GM10248 (cell line): ENCODE results near the gene IFNL3.
"Not testable (repeated sequence)": the region's sequence is repeated elsewhere in the genome, so short reads cannot be mapped to it uniquely, and the experiment has no call there.

Experiments
- CTCF ChIA-PET: fragments of 300-600 bp; sonication (Branson Sonifier 250); formaldehyde crosslinking; extraction: SDS; loops from one replicate; lab custom pipeline; 2021; ENCODE audit warnings: antibody characterized with exemption; lab: Yijun Ruan, JAX
- POLR2A ChIA-PET: fragments of 350-650 bp; sonication (Branson Sonifier 250); formaldehyde crosslinking; extraction: SDS; loops from one replicate; lab custom pipeline; 2020; ENCODE audit warnings: antibody characterized with exemption; lab: Yijun Ruan, JAX
- DNase-seq: peaks from one replicate; pipeline ENCODE4 v3.0.0; 2012; ENCODE audit errors: extremely low spot score
- TF ChIP-seq, protein P1 (sequence below): IDR thresholded peaks from 2 replicates; pipeline ENCODE4 v1.5.1; 2012; ENCODE audit warnings: mild to moderate bottlenecking, low read depth; ENCODE audit errors: extremely low read depth, missing control alignments, control extremely low read depth

The IFNL3 gene

DNA sequence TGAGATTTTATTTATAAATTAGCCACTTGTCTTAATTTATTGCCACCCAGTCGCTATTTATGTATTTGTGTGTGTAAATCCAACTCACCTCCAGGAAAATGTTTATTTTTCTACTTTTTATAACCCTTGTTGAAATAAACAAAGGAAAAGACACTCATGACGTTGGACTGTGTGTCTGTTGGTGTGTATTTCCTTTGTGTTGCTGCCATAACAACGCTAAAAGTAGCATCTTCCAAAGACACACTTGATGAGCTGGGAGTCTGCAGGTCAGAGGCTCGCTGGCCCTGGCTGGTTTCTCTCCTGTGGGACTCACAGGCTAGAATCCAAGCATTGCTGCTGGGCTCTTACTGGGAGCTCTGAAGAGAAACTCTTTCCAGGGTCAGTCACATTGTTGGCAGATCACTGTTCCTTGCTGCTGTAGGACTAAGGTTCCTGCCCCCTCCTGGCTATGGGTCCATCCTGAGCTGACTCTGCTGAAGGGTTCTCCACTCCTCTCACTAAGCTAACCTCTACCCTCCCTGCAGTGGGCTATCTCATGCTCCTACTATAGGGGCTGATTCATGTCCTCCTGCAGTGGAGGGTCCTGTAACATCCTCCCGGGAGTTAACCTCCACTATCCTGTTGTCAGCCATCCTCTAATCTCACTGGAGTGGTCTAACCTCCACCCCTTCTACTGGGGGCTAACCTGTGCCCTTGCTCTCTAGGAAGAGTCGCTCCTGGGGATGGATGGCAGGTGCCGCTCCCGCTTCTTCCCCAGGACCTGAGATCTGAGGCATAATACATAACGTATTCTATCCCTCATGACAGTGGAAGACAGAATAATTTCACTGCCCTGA is 25.4 kb upstream of the IFNL3 start:
- CTCF ChIA-PET: interaction anchor here (1.4 kb wide), 1 partner anchor 62 kb away, joined by 5 read pairs; no protein-coding TSS in a partner anchor
- DNase-seq: no peak

DNA sequence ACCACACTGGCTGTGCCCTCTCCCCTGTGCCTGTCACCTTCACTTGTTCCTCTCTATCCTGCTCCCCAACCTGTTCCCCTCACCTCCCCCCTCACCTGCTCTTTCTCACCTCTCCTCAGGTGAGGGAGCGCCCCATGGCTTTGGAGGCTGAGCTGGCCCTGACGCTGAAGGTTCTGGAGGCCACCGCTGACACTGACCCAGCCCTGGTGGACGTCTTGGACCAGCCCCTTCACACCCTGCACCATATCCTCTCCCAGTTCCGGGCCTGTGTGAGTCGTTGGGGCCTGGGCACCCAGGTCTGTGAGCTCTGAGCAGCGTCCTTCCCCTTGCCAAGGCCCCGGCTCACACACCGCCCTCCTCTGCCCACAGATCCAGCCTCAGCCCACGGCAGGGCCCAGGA is 24.6 kb upstream of the IFNL3 start:
- CTCF ChIA-PET, DNase-seq, POLR2A ChIA-PET: not testable (repeated sequence)

More for the DNA sequence above, 25.4 kb upstream of the IFNL3 start:
- TF ChIP-seq, protein P1, sequence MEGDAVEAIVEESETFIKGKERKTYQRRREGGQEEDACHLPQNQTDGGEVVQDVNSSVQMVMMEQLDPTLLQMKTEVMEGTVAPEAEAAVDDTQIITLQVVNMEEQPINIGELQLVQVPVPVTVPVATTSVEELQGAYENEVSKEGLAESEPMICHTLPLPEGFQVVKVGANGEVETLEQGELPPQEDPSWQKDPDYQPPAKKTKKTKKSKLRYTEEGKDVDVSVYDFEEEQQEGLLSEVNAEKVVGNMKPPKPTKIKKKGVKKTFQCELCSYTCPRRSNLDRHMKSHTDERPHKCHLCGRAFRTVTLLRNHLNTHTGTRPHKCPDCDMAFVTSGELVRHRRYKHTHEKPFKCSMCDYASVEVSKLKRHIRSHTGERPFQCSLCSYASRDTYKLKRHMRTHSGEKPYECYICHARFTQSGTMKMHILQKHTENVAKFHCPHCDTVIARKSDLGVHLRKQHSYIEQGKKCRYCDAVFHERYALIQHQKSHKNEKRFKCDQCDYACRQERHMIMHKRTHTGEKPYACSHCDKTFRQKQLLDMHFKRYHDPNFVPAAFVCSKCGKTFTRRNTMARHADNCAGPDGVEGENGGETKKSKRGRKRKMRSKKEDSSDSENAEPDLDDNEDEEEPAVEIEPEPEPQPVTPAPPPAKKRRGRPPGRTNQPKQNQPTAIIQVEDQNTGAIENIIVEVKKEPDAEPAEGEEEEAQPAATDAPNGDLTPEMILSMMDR: no peak
- POLR2A ChIA-PET: no interaction called here

DNA sequence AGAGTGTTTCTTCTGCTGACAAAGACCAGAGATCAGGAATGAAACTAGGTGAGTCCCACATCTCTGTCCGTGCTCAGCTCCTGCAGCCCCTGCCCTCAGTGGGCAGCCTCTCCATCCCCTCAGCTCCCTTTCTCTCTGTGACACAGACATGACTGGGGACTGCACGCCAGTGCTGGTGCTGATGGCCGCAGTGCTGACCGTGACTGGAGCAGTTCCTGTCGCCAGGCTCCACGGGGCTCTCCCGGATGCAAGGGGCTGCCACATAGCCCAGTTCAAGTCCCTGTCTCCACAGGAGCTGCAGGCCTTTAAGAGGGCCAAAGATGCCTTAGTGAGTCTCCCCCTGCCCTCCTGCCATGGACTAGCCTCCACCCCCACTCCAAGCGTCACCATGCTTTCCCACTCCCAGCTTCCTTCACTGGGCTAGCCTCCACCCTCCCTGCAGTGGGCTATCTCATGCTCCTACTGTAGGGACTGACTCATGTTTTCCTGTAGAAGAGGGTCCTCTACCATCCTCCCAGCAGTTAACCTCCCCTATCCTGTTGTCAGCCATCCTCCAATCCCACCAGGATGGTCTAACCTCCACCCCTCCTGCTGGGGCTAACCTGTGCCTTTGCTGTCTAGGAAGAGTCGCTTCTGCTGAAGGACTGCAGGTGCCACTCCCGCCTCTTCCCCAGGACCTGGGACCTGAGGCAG is 23.9 kb upstream of the IFNL3 start:
- DNase-seq, CTCF ChIA-PET, POLR2A ChIA-PET: not testable (repeated sequence)

DNA sequence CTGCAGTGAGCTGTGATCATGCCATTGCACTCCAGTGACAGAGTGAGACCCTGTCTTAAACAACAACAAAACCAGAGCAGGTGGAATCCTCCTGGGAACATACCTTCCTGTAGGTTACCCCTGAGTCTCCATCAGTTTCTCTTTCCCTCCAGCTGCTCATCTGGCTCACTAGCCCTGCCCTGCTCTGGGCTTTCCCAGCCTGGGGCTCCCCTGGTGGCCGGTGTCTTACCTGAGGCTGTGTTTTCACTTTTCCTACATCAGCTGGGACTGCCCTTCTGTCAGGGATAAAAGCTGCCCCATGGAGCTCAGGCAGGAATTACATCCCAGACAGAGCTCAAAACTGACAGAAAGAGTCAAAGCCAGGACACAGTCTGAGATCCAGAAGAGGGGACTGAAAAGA is 23.3 kb upstream of the IFNL3 start, which contains the start of gene IFNL2:
TSS of gene IFNL2 (plus strand) at position 312 of the 400 bp plus-strand sequence. CDS start 173 bp downstream, outside the sequence.
- DNase-seq, CTCF ChIA-PET, POLR2A ChIA-PET: not testable (repeated sequence)

DNA sequence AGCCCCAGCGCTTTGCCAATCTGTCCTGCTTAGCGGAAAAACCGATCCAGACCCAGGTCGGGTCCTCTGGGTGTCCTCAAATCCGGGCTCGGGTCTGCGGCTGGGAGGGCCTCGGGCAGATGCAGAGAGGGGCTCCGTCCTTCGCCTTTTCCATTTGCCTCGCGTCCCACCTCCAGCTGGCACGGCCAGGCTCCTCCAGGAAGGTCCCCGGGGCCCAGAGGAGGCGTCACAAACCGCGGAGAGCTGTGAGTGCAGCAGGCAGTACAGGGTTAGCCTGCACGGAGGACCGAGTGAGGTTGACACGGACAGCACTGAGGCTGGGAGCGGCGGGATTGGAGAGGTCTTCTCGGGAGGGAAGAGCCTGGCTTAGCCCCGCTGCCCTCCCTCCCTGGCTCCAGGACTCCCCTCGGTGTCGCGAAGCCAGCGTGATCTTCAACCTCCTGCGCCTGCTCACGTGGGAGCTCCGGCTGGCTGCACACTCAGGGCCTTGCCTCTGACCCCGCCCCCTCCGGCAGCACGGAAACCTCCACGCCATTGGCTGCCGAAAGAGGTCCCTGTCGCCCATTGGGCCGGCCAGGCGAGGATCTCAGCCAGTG is 20.6 kb upstream of the IFNL3 start:
- TF ChIP-seq, protein P1: no peak
- ChIA-PET CTCF (no interaction called here), POLR2A (interaction anchor here (0.6 kb wide), 1 partner anchor 1337 kb away, joined by 3 read pairs; no protein-coding TSS in a partner anchor)
- no peak for DNase-seq

DNA sequence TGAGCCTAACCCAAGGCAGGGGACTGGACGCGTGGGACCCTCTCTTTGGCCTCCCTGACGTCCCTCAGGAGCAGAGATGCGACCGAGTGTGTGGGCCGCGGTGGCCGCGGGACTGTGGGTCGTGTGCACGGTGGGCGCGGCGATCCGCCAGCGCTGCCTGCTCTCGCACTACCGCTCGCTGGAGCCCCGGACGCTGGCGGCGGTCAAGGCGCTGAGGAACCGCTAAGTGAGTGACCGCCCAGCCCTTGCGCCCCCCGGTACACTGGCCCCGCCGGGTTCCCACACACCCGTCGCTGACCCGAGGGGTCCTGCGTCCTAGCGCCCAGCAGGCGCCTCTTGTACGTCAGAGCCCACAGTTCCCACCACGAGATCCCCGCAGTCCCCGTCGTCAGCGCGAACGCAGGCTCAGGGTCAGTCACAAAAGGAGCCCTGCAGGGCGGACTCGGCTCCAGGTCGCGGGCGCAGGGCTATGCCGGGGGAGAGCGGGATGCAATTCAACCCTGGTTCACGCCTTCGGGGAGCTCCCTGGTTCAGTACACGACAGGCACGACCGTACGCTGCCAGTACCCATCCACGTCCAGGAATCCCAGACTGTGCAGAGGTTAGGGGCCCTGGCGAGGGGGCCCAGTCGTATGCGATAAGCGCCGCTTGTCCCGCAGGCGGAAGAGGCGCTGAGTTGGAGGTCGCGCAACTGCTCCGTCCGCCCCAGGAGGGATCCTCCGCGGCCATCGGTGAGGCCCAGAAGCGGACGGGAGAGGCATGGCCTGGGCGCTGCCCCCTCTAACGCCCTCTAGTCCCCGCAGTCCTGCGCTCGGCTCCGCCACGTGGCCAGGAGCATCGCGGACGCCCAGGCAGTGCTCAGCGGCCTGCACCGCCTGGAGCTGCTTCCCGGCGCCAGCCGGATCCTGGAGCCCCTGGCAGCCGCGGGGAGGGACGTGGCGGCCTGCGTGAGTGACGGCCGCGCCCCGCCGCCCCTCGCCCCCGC is 19.8 kb upstream of the IFNL3 start:
- ChIA-PET CTCF (no interaction called here), POLR2A (no interaction called here)
- TF ChIP-seq, protein P1: no peak
- DNase-seq: no peak

DNA sequence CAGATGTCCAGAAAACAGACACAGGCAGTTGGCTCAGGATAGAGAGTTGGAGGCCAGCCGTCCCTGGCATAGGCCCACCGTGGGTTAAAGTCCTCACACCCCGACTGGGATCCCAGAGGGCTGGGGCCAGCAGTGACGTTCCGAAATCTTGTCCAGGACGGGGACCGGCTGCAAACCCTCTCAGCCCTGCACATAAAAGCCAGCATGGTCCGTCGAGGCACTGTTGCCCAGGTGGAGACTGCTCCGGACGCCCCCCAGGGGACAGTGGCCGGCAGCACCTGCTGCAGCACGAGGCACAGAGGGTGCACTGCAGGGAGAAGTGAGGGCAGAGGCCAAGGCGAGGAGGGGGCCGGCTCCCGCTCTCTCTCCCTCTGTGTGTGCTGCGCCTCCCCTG is 19.1 kb upstream of the IFNL3 start:
- ChIA-PET POLR2A (no interaction called here), CTCF (no interaction called here)
- DNase-seq: no peak
- TF ChIP-seq, protein P1: no peak
